ENCODE measurements around the gene RPTOR.

- TF ChIP-seq CTCF (IDR thresholded peaks at IDR 0.05 in 4 of 5, conservative IDR thresholded peaks at IDR 0.05 in 1 of 5) (no peak), POLR2A (IDR thresholded peaks at IDR 0.05) (no peak)
Observed at GRCh38 chr17:80822700-80823410, 278.2 kb downstream of the RPTOR start.

Data from gastrocnemius medialis (tissue), 4 donors.